Measurements from ENCODE around the gene PLA2G4E.

The PLA2G4E gene

DNA sequence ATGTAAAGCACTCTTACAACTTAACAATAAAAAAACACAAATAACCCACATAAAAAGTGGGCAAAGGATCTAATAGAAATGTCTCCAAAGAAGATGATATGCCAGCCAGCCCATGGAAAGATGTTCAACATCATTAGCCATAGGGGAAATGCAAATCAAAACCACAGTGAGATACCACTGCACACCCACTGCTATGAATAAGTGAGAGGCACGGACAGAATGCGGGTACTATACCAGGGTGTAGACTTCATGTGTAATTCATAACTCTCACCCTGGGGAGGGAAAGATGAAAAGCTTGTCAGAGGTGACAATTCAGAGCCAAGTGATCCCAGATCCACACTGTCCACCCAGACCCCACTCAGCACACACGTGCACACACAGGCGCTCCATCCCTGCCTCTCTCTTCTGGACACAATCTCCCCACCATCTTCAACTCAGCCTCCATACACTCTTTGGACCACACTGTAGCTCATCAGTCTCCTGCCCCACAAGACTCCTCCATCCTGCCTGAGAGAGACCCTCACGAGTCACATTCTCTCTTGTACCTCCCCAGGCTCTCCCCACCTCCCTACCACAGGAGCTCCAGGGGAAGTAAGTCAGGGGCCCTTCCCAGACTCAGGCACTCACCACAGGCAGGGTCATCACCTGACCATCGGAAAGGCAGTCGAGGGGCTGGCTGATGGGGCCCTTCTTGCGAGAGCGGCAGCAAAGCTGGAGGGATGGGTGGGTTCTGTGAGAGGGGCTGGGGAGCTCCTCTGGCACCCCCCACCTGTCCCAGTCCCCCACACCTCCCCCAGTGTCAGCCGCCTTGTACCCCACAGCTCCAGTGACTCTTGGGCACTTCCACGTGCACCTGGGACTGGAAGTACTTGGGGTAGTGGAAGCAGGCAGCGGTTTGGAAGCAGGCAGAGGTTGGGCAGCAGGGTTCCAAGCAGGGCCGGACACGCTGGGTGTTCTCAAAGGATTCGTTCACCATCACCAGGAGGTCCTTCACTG lies 21.3 kb downstream of the PLA2G4E start:
- no peak for ATAC-seq
- TF ChIP-seq, protein P1, sequence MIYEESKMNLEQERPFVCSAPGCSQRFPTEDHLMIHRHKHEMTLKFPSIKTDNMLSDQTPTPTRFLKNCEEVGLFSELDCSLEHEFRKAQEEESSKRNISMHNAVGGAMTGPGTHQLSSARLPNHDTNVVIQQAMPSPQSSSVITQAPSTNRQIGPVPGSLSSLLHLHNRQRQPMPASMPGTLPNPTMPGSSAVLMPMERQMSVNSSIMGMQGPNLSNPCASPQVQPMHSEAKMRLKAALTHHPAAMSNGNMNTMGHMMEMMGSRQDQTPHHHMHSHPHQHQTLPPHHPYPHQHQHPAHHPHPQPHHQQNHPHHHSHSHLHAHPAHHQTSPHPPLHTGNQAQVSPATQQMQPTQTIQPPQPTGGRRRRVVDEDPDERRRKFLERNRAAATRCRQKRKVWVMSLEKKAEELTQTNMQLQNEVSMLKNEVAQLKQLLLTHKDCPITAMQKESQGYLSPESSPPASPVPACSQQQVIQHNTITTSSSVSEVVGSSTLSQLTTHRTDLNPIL (CRISPR knock-in tag; IDR thresholded peaks at IDR 0.05; ENCODE audit: low read depth), result no peak
- no peak for TF ChIP-seq PPARA (CRISPR knock-in tag; IDR thresholded peaks at IDR 0.05; ENCODE audit: borderline replicate concordance)
- no peak for TF ChIP-seq ZFP3 (CRISPR knock-in tag; IDR thresholded peaks at IDR 0.05)
- TF ChIP-seq, protein P2, sequence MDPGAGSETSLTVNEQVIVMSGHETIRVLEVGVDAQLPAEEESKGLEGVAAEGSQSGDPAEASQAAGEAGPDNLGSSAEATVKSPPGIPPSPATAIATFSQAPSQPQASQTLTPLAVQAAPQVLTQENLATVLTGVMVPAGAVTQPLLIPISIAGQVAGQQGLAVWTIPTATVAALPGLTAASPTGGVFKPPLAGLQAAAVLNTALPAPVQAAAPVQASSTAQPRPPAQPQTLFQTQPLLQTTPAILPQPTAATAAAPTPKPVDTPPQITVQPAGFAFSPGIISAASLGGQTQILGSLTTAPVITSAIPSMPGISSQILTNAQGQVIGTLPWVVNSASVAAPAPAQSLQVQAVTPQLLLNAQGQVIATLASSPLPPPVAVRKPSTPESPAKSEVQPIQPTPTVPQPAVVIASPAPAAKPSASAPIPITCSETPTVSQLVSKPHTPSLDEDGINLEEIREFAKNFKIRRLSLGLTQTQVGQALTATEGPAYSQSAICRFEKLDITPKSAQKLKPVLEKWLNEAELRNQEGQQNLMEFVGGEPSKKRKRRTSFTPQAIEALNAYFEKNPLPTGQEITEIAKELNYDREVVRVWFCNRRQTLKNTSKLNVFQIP (CRISPR knock-in tag; IDR thresholded peaks at IDR 0.05; ENCODE audit: borderline replicate concordance, low read depth), result no peak
- no peak for TF ChIP-seq ZNF8 (CRISPR knock-in tag; IDR thresholded peaks at IDR 0.05)
- no peak for TF ChIP-seq OSR1 (CRISPR knock-in tag; IDR thresholded peaks at IDR 0.05)
- TF ChIP-seq, protein P3, sequence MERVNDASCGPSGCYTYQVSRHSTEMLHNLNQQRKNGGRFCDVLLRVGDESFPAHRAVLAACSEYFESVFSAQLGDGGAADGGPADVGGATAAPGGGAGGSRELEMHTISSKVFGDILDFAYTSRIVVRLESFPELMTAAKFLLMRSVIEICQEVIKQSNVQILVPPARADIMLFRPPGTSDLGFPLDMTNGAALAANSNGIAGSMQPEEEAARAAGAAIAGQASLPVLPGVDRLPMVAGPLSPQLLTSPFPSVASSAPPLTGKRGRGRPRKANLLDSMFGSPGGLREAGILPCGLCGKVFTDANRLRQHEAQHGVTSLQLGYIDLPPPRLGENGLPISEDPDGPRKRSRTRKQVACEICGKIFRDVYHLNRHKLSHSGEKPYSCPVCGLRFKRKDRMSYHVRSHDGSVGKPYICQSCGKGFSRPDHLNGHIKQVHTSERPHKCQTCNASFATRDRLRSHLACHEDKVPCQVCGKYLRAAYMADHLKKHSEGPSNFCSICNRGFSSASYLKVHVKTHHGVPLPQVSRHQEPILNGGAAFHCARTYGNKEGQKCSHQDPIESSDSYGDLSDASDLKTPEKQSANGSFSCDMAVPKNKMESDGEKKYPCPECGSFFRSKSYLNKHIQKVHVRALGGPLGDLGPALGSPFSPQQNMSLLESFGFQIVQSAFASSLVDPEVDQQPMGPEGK (CRISPR knock-in tag; IDR thresholded peaks at IDR 0.05; ENCODE audit: borderline replicate concordance), result no peak
- TF ChIP-seq TCF4 (CRISPR knock-in tag; IDR thresholded peaks at IDR 0.05; ENCODE audit: borderline replicate concordance), result no peak
- no peak for TF ChIP-seq RARB (CRISPR knock-in tag; IDR thresholded peaks at IDR 0.05)
- TF ChIP-seq, protein P4, sequence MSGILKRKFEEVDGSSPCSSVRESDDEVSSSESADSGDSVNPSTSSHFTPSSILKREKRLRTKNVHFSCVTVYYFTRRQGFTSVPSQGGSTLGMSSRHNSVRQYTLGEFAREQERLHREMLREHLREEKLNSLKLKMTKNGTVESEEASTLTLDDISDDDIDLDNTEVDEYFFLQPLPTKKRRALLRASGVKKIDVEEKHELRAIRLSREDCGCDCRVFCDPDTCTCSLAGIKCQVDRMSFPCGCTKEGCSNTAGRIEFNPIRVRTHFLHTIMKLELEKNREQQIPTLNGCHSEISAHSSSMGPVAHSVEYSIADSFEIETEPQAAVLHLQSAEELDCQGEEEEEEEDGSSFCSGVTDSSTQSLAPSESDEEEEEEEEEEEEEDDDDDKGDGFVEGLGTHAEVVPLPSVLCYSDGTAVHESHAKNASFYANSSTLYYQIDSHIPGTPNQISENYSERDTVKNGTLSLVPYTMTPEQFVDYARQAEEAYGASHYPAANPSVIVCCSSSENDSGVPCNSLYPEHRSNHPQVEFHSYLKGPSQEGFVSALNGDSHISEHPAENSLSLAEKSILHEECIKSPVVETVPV (CRISPR knock-in tag; IDR thresholded peaks at IDR 0.05), result no peak
- TF ChIP-seq, protein P5, sequence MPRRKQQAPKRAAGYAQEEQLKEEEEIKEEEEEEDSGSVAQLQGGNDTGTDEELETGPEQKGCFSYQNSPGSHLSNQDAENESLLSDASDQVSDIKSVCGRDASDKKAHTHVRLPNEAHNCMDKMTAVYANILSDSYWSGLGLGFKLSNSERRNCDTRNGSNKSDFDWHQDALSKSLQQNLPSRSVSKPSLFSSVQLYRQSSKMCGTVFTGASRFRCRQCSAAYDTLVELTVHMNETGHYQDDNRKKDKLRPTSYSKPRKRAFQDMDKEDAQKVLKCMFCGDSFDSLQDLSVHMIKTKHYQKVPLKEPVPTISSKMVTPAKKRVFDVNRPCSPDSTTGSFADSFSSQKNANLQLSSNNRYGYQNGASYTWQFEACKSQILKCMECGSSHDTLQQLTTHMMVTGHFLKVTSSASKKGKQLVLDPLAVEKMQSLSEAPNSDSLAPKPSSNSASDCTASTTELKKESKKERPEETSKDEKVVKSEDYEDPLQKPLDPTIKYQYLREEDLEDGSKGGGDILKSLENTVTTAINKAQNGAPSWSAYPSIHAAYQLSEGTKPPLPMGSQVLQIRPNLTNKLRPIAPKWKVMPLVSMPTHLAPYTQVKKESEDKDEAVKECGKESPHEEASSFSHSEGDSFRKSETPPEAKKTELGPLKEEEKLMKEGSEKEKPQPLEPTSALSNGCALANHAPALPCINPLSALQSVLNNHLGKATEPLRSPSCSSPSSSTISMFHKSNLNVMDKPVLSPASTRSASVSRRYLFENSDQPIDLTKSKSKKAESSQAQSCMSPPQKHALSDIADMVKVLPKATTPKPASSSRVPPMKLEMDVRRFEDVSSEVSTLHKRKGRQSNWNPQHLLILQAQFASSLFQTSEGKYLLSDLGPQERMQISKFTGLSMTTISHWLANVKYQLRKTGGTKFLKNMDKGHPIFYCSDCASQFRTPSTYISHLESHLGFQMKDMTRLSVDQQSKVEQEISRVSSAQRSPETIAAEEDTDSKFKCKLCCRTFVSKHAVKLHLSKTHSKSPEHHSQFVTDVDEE (CRISPR knock-in tag; IDR thresholded peaks at IDR 0.05), result no peak
- no peak for TF ChIP-seq GLIS3 (CRISPR knock-in tag; IDR thresholded peaks at IDR 0.05)
- TF ChIP-seq ISL1 (CRISPR knock-in tag; IDR thresholded peaks at IDR 0.05), result no peak
- TF ChIP-seq ARNTL (CRISPR knock-in tag; IDR thresholded peaks at IDR 0.05; ENCODE audit: borderline replicate concordance, low read depth), result no peak
- TF ChIP-seq CSDC2 (CRISPR knock-in tag; IDR thresholded peaks at IDR 0.05), result no peak
- TF ChIP-seq ZFP30 (CRISPR knock-in tag; IDR thresholded peaks at IDR 0.05), result no peak
- TF ChIP-seq ZNF70 (CRISPR knock-in tag; IDR thresholded peaks at IDR 0.05), result no peak

DNA sequence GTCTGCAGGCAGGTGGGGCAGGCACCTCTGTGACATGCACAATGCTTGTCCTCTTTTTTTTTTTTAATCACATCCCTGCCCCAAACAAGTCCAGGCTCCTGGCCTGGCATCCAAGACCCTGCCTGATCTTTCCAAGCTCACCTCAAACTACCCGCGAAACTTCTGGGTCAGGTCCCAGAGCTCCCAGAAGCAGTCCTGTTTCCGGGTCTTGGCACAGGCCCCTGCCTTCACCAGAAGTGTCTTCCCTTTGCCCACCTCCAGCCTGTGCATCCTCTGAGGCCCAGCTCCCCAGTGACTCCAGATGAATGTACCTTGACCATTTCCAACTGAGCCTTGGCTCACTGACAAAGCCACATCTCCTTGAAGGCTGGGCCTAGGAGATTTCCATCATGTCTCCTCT lies 23.0 kb downstream of the PLA2G4E start:
- ATAC-seq, result no peak
- TF ChIP-seq ZNF565 (CRISPR knock-in tag; conservative IDR thresholded peaks at IDR 0.05; ENCODE audit: low read depth), result no peak
- TF ChIP-seq ZNF8 (CRISPR knock-in tag; IDR thresholded peaks at IDR 0.05), result no peak
- TF ChIP-seq BACH2 (CRISPR knock-in tag; IDR thresholded peaks at IDR 0.05; ENCODE audit: borderline replicate concordance), result no peak
- TF ChIP-seq RARB (CRISPR knock-in tag; IDR thresholded peaks at IDR 0.05), result no peak
- TF ChIP-seq PPARA (CRISPR knock-in tag; IDR thresholded peaks at IDR 0.05; ENCODE audit: borderline replicate concordance), result no peak
- no peak for TF ChIP-seq ZFP30 (CRISPR knock-in tag; IDR thresholded peaks at IDR 0.05)
- TF ChIP-seq TOX (CRISPR knock-in tag; IDR thresholded peaks at IDR 0.05; ENCODE audit: borderline replicate concordance), result no peak
- no peak for TF ChIP-seq OSR1 (CRISPR knock-in tag; IDR thresholded peaks at IDR 0.05)
- TF ChIP-seq GLIS3 (CRISPR knock-in tag; IDR thresholded peaks at IDR 0.05), result no peak
- TF ChIP-seq CSDC2 (CRISPR knock-in tag; IDR thresholded peaks at IDR 0.05), result no peak
- TF ChIP-seq, protein P5 (CRISPR knock-in tag; IDR thresholded peaks at IDR 0.05), result no peak
- no peak for TF ChIP-seq TCF4 (CRISPR knock-in tag; IDR thresholded peaks at IDR 0.05; ENCODE audit: borderline replicate concordance)
- no peak for TF ChIP-seq ISL1 (CRISPR knock-in tag; IDR thresholded peaks at IDR 0.05)
- TF ChIP-seq, protein P4 (CRISPR knock-in tag; IDR thresholded peaks at IDR 0.05), result no peak
- TF ChIP-seq, protein P1 (CRISPR knock-in tag; IDR thresholded peaks at IDR 0.05; ENCODE audit: low read depth), result no peak
